Neuronal stem cell (in vitro differentiated cells): ENCODE data around the gene CUZD1. TPM values are rescaled to one million over a fixed set of nuclear protein-coding genes. Genes with fewer than 3 reads are reported as not detected.

Experiments used
- DNase-seq: peaks from one replicate; pipeline ENCODE4 v3.0.0-alpha.2; 2013; ENCODE audit warnings: low spot score
- H2AFZ ChIP-seq: one replicate; pipeline ENCODE4 v1.6.1; 2013; ENCODE audit warnings: mild to moderate bottlenecking, low read length, inconsistent platforms
- H2AK5ac ChIP-seq: 2 replicates; pipeline ENCODE4 v1.6.1; 2013; ENCODE audit warnings: low read depth, mild to moderate bottlenecking, inconsistent platforms, low read length, moderate library complexity, mixed read lengths
- H2BK120ac ChIP-seq: 2 replicates; pipeline ENCODE4 v1.6.1; 2013; ENCODE audit warnings: low read depth, mild to moderate bottlenecking, inconsistent platforms, low read length, moderate library complexity, mixed read lengths
- H2BK12ac ChIP-seq: one replicate; pipeline ENCODE4 v1.6.1; 2013; ENCODE audit warnings: low read length, inconsistent platforms
- H2BK15ac ChIP-seq: 2 replicates; pipeline ENCODE4 v1.6.1; 2013; ENCODE audit warnings: mild to moderate bottlenecking, low read length, inconsistent platforms, mixed read lengths
- H2BK5ac ChIP-seq: one replicate; pipeline ENCODE4 v1.6.1; 2013; ENCODE audit warnings: inconsistent platforms, mild to moderate bottlenecking, low read length, moderate library complexity
- H3K14ac ChIP-seq: one replicate; pipeline ENCODE4 v1.6.1; 2013; ENCODE audit warnings: low read length, inconsistent platforms
- H3K18ac ChIP-seq: 2 replicates; pipeline ENCODE4 v1.6.1; 2013; ENCODE audit warnings: low read length, inconsistent platforms
- H3K23ac ChIP-seq: 2 replicates; pipeline ENCODE4 v1.6.1; 2013; ENCODE audit warnings: low read depth, mild to moderate bottlenecking, mixed read lengths, low read length, inconsistent platforms; ENCODE audit not compliant: poor library complexity
- H3K27ac ChIP-seq: replicated peaks from 3 replicates; pipeline ENCODE4 v1.5.1; 2013; ENCODE audit warnings: low read length, inconsistent platforms
- H3K27me3 ChIP-seq, 3 experiments: 2 replicates each; pipeline ENCODE4 v1.6.1; 2013; ENCODE audit warnings: low read length in 3 of 3, mild to moderate bottlenecking in 2 of 3, inconsistent platforms in 1 of 3, low read depth in 1 of 3, mixed read lengths in 1 of 3, moderate library complexity in 1 of 3; ENCODE audit not compliant: control insufficient read depth in 3 of 3, insufficient read depth in 3 of 3
- H3K36me3 ChIP-seq, 2 donors: replicated peaks in 1 of 2; 2 replicates each; pipeline ENCODE4 v1.6.1; 2013; ENCODE audit warnings: low read length in 2 of 2; ENCODE audit not compliant: control insufficient read depth in 2 of 2, insufficient read depth in 2 of 2
- H3K4ac ChIP-seq: 2 replicates; pipeline ENCODE4 v1.6.1; 2013; ENCODE audit warnings: inconsistent platforms, mild to moderate bottlenecking, low read length, moderate library complexity
- H3K4me1 ChIP-seq, 2 donors: 1 replicate in 1 of 2; 2 replicates in 1 of 2; pipeline ENCODE4 v1.6.1; 2013; ENCODE audit warnings: low read length in 2 of 2, low read depth in 1 of 2; ENCODE audit not compliant: control insufficient read depth in 2 of 2, insufficient read depth in 1 of 2
- H3K4me2 ChIP-seq: one replicate; pipeline ENCODE4 v1.6.1; 2013; ENCODE audit warnings: mild to moderate bottlenecking, low read length, inconsistent platforms; ENCODE audit not compliant: insufficient read depth, poor library complexity, severe bottlenecking
- H3K4me3 ChIP-seq, 2 donors: 2 replicates each; pipeline ENCODE4 v1.5.1; 2013; ENCODE audit warnings: low read length in 2 of 2, mild to moderate bottlenecking in 2 of 2, inconsistent platforms in 1 of 2, moderate library complexity in 1 of 2
- H3K79me1 ChIP-seq: one replicate; pipeline ENCODE4 v1.6.1; 2013; ENCODE audit warnings: low read depth, mild to moderate bottlenecking, inconsistent platforms, low read length, moderate library complexity
- H3K9ac ChIP-seq: one replicate; pipeline ENCODE4 v1.6.1; 2013; ENCODE audit warnings: mild to moderate bottlenecking, low read depth, low read length, inconsistent platforms; ENCODE audit not compliant: poor library complexity
- H3K9me3 ChIP-seq, 2 donors: replicated peaks in 1 of 2; 2 replicates each; pipeline versions ENCODE3 to v1.6.1; 2013; ENCODE audit warnings: low read length in 2 of 2, mild to moderate bottlenecking in 2 of 2, inconsistent platforms in 1 of 2, low read depth in 1 of 2, mixed read lengths in 1 of 2, moderate library complexity in 1 of 2; ENCODE audit not compliant: control insufficient read depth in 2 of 2, insufficient read depth in 1 of 2
- H4K8ac ChIP-seq: one replicate; pipeline ENCODE4 v1.6.1; 2013; ENCODE audit warnings: low read depth, mild to moderate bottlenecking, inconsistent platforms, low read length, moderate library complexity
- H4K91ac ChIP-seq: one replicate; pipeline ENCODE4 v1.6.1; 2013; ENCODE audit warnings: low read length, low read depth, mild to moderate bottlenecking, inconsistent platforms; ENCODE audit not compliant: poor library complexity
- WGBS, 2 donors: extraction: QIAGEN DNeasy Blood & Tissue Kit; methylation state at CpG; one replicate each; pipeline ENCODE4 v1.1.7; 2013; ENCODE audit warnings: missing lambda C conversion rate in 2 of 2, mixed read lengths in 1 of 2; ENCODE audit not compliant: insufficient read length in 2 of 2, insufficient replicate concordance in 1 of 2; ENCODE audit errors: extremely low coverage in 2 of 2; 5-methylcytosine and 5-hydroxymethylcytosine counted together
- polyA plus RNA-seq, 2 experiments: library from polyadenylated mRNA; stranded (reverse); fragments of 200-250 nt; gene quantifications; one replicate each; pipeline ENCODE4 v1.2.3, GENCODE V29; 2013

Gene CUZD1
- polyA plus RNA-seq (2013, experiment 1 of 2) = 0.11 TPM
- polyA plus RNA-seq (2013, experiment 2 of 2) = 0.11 TPM

- Histone ChIP-seq H3K18ac (no peak within 1 kb of the TSS), H2BK120ac (no peak within 1 kb of the TSS), H2AK5ac (no peak within 1 kb of the TSS), H3K4me1 (no peaks in the 10 kb centered on the region), H3K27ac (no peak within 1 kb of the TSS), H4K8ac (no peak within 1 kb of the TSS), H3K79me1 (peaks cover under 1% of the 10 kb centered on the region), H3K36me3 (no peaks in the 10 kb centered on the region), H3K23ac (no peak within 1 kb of the TSS), H3K9me3 (no peaks in the 10 kb centered on the region), H3K4me3 (no peak within 1 kb of the TSS), H3K9ac (no peak within 1 kb of the TSS), H4K91ac (no peak within 1 kb of the TSS), H2AFZ (no peak within 1 kb of the TSS), H3K27me3 (peaks cover 0 to 9% (median 0%) of the 10 kb centered on the region in 3 experiments), H2BK12ac (no peak within 1 kb of the TSS), H2BK15ac (no peak within 1 kb of the TSS), H3K4ac (no peak within 1 kb of the TSS), H2BK5ac (no peak within 1 kb of the TSS), H3K14ac (no peak within 1 kb of the TSS), H3K4me2 (no peak within 1 kb of the TSS)
- DNase-seq = no peak
- WGBS, 2 donors = no CpG with 5 or more reads among the region's 5 CpGs
Observed at GRCh38 chr10:122845783-122846332, at the start of gene CUZD1. Gene CUZD1, minus strand, starts transcription at chr10:122845857. Its CDS starts 14 bp downstream, at chr10:122845843.

DNA sequence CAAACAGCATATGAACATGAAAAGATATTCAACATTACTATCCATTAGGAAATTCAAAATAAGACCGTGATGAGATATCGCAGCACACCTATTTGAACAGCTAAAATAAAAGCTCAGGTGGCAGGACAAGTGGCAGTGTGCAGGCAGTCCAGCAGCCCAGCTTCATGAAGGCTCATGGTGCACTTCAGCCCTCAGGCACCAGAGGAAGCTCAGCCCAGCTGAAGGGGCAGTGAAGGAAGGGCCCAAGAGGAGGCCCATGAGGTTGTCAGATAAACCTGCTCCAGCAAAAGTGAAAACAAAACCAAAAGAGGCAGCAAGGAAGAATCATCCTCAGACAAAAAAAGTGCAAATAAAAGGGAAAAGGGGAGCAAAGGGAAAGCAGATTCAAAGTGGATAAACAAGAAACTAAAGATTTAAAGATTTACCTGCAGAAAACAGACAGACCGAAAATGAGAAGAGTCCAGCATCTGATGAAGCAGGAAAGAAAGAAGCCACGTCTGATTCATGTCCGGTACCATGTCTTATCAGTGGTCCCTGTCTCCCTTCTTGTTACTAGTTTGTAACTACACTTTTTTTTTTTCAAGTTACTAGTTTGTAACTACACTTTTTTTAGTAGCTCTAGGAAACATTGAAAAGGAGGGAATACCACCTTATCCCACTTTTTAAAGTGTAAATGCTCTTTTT is 48.7 kb upstream of the CUZD1 start:
- Histone ChIP-seq H2AFZ (no peak overlapping the region), H3K4me1 (no peaks in the 10 kb centered on the region), H3K79me1 (no peaks in the 10 kb centered on the region), H2BK12ac (no peak overlapping the region), H3K9me3 (peaks cover 0 to 3% of the 10 kb centered on the region in 2 donors), H2BK15ac (no peak overlapping the region), H3K27me3 (peaks cover 0 to 11% (median 0%) of the 10 kb centered on the region in 3 experiments), H3K27ac (no peak overlapping the region), H3K4me3 (no peak overlapping the region), H3K4ac (no peak overlapping the region), H3K9ac (no peak overlapping the region), H3K23ac (no peak overlapping the region), H3K14ac (no peak overlapping the region), H4K91ac (no peak overlapping the region), H2AK5ac (no peak overlapping the region), H3K18ac (peak overlapping the region; percentile 24), H3K36me3 (no peaks in the 10 kb centered on the region), H4K8ac (no peak overlapping the region), H2BK5ac (no peak overlapping the region), H2BK120ac (no peak overlapping the region), H3K4me2 (no peak overlapping the region)
- no peak for DNase-seq
- no CpG with 5 or more reads among the region's 5 CpGs for WGBS, 2 donors

DNA sequence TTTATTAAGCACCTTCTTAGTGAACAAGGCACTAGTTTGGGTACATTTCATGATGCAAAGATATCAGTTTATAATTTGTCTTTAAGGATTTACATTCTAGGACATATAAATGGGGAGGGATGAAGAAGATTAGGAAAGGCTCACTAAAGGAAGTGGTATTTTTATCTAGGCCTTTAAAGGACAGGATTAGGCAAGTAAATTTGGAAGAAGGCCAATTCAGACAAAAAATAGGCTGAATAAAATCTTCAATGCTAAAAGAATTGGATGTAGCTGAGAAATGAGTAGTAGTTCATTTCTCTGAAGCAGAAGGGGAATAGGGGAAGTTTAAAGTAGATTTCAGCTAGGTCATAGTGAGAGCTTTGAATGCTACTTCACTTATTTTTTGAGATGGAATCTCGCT is 38.5 kb upstream of the CUZD1 start:
- no peak overlapping the region for H4K91ac ChIP-seq
- H4K8ac ChIP-seq = no peak overlapping the region
- no peak overlapping the region for H3K18ac ChIP-seq
- no peak overlapping the region for H3K4me3 ChIP-seq
- no peak overlapping the region for H3K4ac ChIP-seq
- H3K9ac ChIP-seq = no peak overlapping the region
- H2AK5ac ChIP-seq = no peak overlapping the region
- no peaks in the 10 kb centered on the region for H3K79me1 ChIP-seq
- no peak overlapping the region for H3K4me2 ChIP-seq
- no peak overlapping the region for H3K23ac ChIP-seq
- no peak for DNase-seq
- WGBS, 2 donors = no CpG with 5 or more reads among the region's 1 CpG
- H2BK120ac ChIP-seq = no peak overlapping the region
- H3K9me3 ChIP-seq = peaks cover 0 to 3% of the 10 kb centered on the region in 2 donors
- no peak overlapping the region for H2AFZ ChIP-seq
- peaks cover 0 to 25% (median 0%) of the 10 kb centered on the region in 3 experiments for H3K27me3 ChIP-seq
- no peak overlapping the region for H2BK5ac ChIP-seq
- no peak overlapping the region for H3K14ac ChIP-seq
- no peak overlapping the region for H3K27ac ChIP-seq
- no peak overlapping the region for H2BK15ac ChIP-seq
- no peak overlapping the region for H2BK12ac ChIP-seq
- no peaks in the 10 kb centered on the region for H3K4me1 ChIP-seq
- no peaks in the 10 kb centered on the region for H3K36me3 ChIP-seq

DNA sequence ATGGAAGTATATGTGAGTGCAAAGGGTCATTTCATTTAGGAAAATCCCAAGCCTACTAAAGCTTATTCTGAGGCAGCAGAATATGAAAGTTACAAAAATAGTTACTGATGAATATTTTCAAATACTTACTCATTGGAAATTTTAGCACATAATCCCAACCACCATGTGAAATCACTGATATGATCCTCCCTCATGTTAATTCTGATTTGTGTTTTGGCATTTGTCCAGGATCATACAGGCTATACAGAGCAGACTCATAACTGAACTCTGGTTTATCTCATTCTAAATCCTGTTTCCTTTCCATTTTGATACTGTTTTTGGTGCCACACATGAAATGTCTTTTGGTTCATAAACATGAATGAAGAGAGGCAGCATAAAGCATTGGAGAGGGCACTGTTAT is 37.1 kb upstream of the CUZD1 start:
- H3K27ac ChIP-seq = no peak overlapping the region
- H4K91ac ChIP-seq = no peak overlapping the region
- peaks cover 0 to 2% of the 10 kb centered on the region in 2 donors for H3K4me1 ChIP-seq
- H3K23ac ChIP-seq = no peak overlapping the region
- H2AK5ac ChIP-seq = no peak overlapping the region
- H4K8ac ChIP-seq = no peak overlapping the region
- no peak overlapping the region for H3K14ac ChIP-seq
- H3K9me3 ChIP-seq = peaks cover 0 to 3% of the 10 kb centered on the region in 2 donors
- H2BK120ac ChIP-seq = no peak overlapping the region
- H2AFZ ChIP-seq = no peak overlapping the region
- H3K4me3 ChIP-seq = no peak overlapping the region
- no peaks in the 10 kb centered on the region for H3K36me3 ChIP-seq
- no peak overlapping the region for H3K9ac ChIP-seq
- no peak overlapping the region for H3K4ac ChIP-seq
- no peak overlapping the region for H3K4me2 ChIP-seq
- no peak overlapping the region for H2BK15ac ChIP-seq
- no peak overlapping the region for H3K18ac ChIP-seq
- DNase-seq = no peak
- no peak overlapping the region for H2BK12ac ChIP-seq
- no peaks in the 10 kb centered on the region for H3K79me1 ChIP-seq
- no peak overlapping the region for H2BK5ac ChIP-seq
- H3K27me3 ChIP-seq = peaks cover 0 to 19% (median 0%) of the 10 kb centered on the region in 3 experiments
